Adipocyte (in vitro differentiated cells): ENCODE measurements around the gene LRIG1.

Experiments
- DNase-seq: peaks from one replicate; pipeline ENCODE4 v3.0.0-alpha.2; 2015; ENCODE audit warnings: low read depth
- H3K27me3 ChIP-seq: replicated peaks from 2 replicates; pipeline ENCODE4 v1.7.0; 2013; ENCODE audit warnings: mild to moderate bottlenecking, low read length, moderate library complexity; ENCODE audit not compliant: control insufficient read depth, insufficient read depth
- H3K36me3 ChIP-seq: 2 replicates; pipeline ENCODE4 v1.7.0; 2013; ENCODE audit warnings: low read length, mild to moderate bottlenecking, moderate library complexity; ENCODE audit not compliant: control insufficient read depth, insufficient read depth, severe bottlenecking
- H3K4me1 ChIP-seq: 2 replicates; pipeline ENCODE4 v1.7.0; 2013; ENCODE audit warnings: mild to moderate bottlenecking, low read length, moderate library complexity; ENCODE audit not compliant: control insufficient read depth, insufficient read depth
- H3K4me3 ChIP-seq: 2 replicates; pipeline ENCODE4 v1.7.0; 2013; ENCODE audit warnings: mild to moderate bottlenecking, low read length, moderate library complexity
- H3K9ac ChIP-seq: 2 replicates; pipeline ENCODE4 v1.7.0; 2013; ENCODE audit warnings: mild to moderate bottlenecking, low read length, moderate library complexity
- H3K9me3 ChIP-seq: 2 replicates; pipeline ENCODE4 v1.7.0; 2013; ENCODE audit warnings: mild to moderate bottlenecking, low read length, moderate library complexity; ENCODE audit not compliant: control insufficient read depth

The LRIG1 gene

DNA sequence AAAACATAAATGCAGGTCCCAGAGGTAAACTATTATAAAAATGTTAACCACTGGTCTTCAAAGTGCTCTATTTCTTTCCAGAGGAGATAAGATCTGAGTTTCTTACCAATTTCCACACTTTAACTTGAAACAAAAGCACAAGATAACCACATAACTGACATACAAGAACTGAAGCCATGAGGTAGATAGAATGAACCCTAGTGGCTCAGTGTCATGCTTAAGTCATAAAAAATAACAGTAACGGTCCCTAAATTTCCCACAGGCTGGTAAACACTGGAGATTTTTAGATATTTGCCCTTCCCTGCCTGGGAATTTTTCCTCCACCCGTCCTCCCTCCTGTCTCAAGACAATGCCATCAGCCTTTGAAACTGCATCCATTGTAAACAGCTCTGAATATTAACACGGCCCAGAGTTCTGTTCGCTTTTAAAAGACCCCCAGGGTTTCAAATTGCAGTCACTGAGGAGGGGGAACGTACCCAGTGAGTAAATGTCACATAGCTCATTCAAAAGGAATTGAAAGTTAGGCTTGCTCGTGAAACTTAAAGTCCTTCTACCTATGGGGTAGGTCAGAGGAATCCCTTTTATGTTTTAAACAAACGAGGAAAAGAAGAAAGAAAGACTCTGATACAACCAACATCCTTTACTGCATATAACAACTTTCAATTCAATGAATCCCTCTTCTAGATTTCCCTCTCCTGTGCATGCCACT lies 5.7 kb downstream of the LRIG1 start:
- DNase-seq, result no peak
- Histone ChIP-seq H3K9ac (no peak overlapping the region), H3K4me1 (peaks cover 5% of the 10 kb centered on the region), H3K4me3 (no peak overlapping the region), H3K27me3 (no peaks in the 10 kb centered on the region), H3K36me3 (no peaks in the 10 kb centered on the region), H3K9me3 (no peaks in the 10 kb centered on the region)

GRCh38 chr3:66493458-66494099 lies 7.2 kb downstream of the LRIG1 start:
- Histone ChIP-seq H3K4me1 (no peaks in the 10 kb centered on the region), H3K9me3 (no peaks in the 10 kb centered on the region), H3K4me3 (no peak overlapping the region), H3K9ac (no peak overlapping the region), H3K27me3 (no peaks in the 10 kb centered on the region), H3K36me3 (no peaks in the 10 kb centered on the region)
- DNase-seq, result no peak

DNA sequence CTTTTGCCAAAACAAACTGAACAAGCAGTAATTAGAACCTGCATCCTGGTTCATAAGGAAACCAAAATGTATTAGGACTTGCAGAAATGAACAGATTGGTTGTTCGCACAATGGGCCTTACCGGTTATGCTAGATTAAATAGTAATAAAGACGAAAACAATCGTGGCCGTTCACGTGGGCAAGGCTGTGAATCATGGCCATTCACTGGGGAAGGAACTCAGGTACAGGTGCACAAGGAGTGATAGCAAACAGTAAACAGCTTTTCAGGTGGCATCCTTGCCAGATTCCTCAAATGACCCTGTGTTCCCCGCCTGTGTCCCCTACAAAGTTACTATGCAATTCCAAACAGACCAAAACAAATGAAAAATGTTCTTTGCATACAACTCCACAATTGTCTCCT lies 8.2 kb downstream of the LRIG1 start:
- Histone ChIP-seq H3K9ac (no peak overlapping the region), H3K36me3 (no peaks in the 10 kb centered on the region), H3K9me3 (no peaks in the 10 kb centered on the region), H3K4me3 (no peak overlapping the region), H3K27me3 (no peaks in the 10 kb centered on the region), H3K4me1 (peaks cover under 1% of the 10 kb centered on the region)
- no peak for DNase-seq

DNA sequence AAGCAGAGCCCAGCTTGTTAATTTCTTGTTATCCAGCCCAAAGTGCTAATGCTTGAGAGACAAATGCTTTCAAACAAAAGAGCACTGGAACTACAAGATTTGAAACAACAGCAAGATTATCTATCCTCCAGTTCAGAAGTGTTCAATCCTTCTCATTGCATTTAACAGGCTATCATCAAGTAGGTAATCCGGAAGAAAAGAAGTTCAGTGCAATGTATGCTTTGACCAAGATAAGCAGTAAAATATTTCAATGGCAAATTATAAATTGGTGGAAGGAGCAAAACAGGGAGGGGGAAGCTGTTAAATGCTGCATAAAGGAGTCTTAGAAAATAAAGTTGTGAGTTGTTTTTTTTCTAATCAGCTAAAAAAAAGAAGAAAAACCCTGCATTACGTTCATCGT lies 8.8 kb downstream of the LRIG1 start:
- Histone ChIP-seq H3K9me3 (no peaks in the 10 kb centered on the region), H3K27me3 (no peaks in the 10 kb centered on the region), H3K4me3 (no peak overlapping the region), H3K4me1 (peaks cover 7% of the 10 kb centered on the region), H3K9ac (no peak overlapping the region), H3K36me3 (no peaks in the 10 kb centered on the region)
- DNase-seq, result no peak

- Histone ChIP-seq H3K4me3 (no peak overlapping the region), H3K9ac (no peak overlapping the region), H3K4me1 (peaks cover 18% of the 10 kb centered on the region), H3K9me3 (no peaks in the 10 kb centered on the region), H3K36me3 (no peaks in the 10 kb centered on the region), H3K27me3 (no peaks in the 10 kb centered on the region)
- no peak for DNase-seq
Measured at GRCh38 chr3:66490984-66491383, 9.8 kb downstream of the LRIG1 start.

- peak; percentile 32 for DNase-seq
- Histone ChIP-seq H3K4me1 (peaks cover 21% of the 10 kb centered on the region), H3K9ac (no peak overlapping the region)
Measured at GRCh38 chr3:66490214-66490613, 10.6 kb downstream of the LRIG1 start.

GRCh38 chr3:66489581-66489980 lies 11.2 kb downstream of the LRIG1 start:
- Histone ChIP-seq H3K9ac (no peak overlapping the region), H3K9me3 (no peaks in the 10 kb centered on the region), H3K36me3 (no peaks in the 10 kb centered on the region), H3K4me3 (no peak overlapping the region), H3K4me1 (peaks cover 21% of the 10 kb centered on the region), H3K27me3 (no peaks in the 10 kb centered on the region)
- no peak for DNase-seq

More at GRCh38 chr3:66490214-66490613, 10.6 kb downstream of the LRIG1 start:
- Histone ChIP-seq H3K9me3 (no peaks in the 10 kb centered on the region), H3K36me3 (no peaks in the 10 kb centered on the region), H3K27me3 (no peaks in the 10 kb centered on the region), H3K4me3 (no peak overlapping the region)

GRCh38 chr3:66489115-66489514 lies 11.7 kb downstream of the LRIG1 start:
- Histone ChIP-seq H3K36me3 (no peaks in the 10 kb centered on the region), H3K4me1 (peaks cover 21% of the 10 kb centered on the region), H3K9me3 (no peaks in the 10 kb centered on the region), H3K9ac (no peak overlapping the region), H3K27me3 (no peaks in the 10 kb centered on the region), H3K4me3 (no peak overlapping the region)
- DNase-seq, result no peak

DNA sequence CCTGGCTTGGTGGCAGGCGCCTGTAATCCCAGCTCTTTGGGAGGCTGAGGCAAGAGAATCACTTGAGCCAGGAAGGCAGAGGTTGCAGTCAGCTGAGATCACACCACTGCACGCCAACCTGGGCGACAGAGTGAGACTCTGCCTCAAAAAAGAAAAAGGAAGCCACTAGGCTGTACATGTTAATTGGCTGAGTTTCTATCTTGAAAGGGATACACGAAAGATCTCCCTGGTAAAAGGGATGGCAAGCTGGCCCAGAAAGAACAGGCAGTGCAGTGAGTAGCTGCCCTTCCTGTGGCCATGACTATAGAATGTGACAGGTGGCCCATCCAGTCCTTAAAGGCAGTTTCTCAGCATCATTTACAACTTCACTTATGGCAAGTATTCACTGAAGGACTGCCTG lies 12.3 kb downstream of the LRIG1 start:
- no peak overlapping the region for H3K4me3 ChIP-seq
- H3K36me3 ChIP-seq, result no peaks in the 10 kb centered on the region
- no peak overlapping the region for H3K9ac ChIP-seq
- H3K4me1 ChIP-seq, result peaks cover 21% of the 10 kb centered on the region
- H3K27me3 ChIP-seq, result no peaks in the 10 kb centered on the region
- DNase-seq, result no peak
- no peaks in the 10 kb centered on the region for H3K9me3 ChIP-seq

GRCh38 chr3:66487465-66487864 lies 13.4 kb downstream of the LRIG1 start:
- no peaks in the 10 kb centered on the region for H3K27me3 ChIP-seq
- peaks cover 32% of the 10 kb centered on the region for H3K4me1 ChIP-seq
- H3K9ac ChIP-seq, result no peak overlapping the region
- no peaks in the 10 kb centered on the region for H3K9me3 ChIP-seq
- H3K36me3 ChIP-seq, result no peaks in the 10 kb centered on the region
- DNase-seq, result no peak
- H3K4me3 ChIP-seq, result no peak overlapping the region

DNA sequence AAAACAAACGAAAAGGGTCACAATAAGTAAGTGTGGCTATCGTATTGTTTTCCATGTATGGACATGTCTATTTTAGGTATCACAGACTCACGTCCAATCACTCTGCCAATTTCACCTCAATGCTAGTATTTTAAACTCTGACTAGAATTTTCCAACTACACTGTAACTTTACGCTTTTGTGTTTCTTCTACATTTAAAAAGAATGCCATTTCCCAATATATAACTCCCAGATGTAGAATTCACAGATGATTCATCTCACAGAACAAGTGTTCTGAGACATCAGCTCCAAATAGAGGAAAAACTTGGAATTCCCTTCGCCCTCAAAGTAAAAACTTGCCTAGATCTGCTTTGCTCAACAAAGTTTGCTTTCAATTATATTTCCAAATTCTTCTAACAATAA lies 14.2 kb downstream of the LRIG1 start:
- Histone ChIP-seq H3K36me3 (no peaks in the 10 kb centered on the region), H3K4me1 (peaks cover 34% of the 10 kb centered on the region), H3K27me3 (no peaks in the 10 kb centered on the region), H3K4me3 (peak overlapping the region; percentile 6), H3K9me3 (no peaks in the 10 kb centered on the region), H3K9ac (no peak overlapping the region)
- peak; percentile 94 for DNase-seq
